HG03571 (cell line): ENCODE results near the gene THOP1.
"Not testable (repeated sequence)": the region's sequence is repeated elsewhere in the genome, so short reads cannot be mapped to it uniquely, and the experiment has no call there.

Source experiments
- ATAC-seq: cut with Tn5 transposase; IDR thresholded peaks from one replicate; pipeline ENCODE4 v1.9.1; 2021; ENCODE audit not compliant: unreplicated experiment

Gene THOP1

GRCh38 chr19:2780284-2780683, 5.0 kb upstream of the THOP1 start:
- no peak for ATAC-seq

DNA sequence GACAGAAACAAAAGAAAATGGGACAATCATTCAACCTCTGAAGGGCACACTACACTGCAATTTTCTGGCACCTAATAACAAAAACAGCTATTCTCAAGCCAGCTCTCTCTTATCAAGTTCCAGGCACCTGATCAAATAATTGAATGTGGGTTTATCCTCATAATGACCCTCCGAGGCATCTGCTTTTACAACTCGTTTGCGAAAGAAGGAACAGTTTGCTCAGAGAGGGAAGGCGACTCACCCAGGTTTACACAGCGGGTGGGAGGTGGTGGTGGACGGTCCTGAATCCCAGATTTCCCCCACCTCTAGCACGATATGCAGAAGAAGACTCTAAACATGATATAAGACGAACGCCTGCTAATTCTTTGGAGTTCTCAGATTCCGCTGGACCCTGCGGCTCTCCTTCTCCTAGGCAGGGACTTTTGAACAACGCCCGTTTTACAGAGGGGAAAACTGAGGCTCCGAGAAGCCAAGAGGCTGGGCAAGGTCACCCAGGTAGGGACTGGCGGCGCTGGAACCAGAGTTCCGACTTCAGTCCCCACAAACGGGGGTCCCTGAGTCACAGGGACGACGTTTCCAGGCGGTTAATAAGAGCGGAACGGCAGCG, 2.9 kb upstream of the THOP1 start:
- ATAC-seq = no peak

- ATAC-seq = peak; percentile 61
These were observed 2.1 kb upstream of the THOP1 start, which contains the start of gene SGTA for GRCh38 chr19:2782936-2783780. Gene SGTA, minus strand, starts transcription at chr19:2783273. Its CDS starts 14,205 bp downstream, at chr19:2769068.

DNA sequence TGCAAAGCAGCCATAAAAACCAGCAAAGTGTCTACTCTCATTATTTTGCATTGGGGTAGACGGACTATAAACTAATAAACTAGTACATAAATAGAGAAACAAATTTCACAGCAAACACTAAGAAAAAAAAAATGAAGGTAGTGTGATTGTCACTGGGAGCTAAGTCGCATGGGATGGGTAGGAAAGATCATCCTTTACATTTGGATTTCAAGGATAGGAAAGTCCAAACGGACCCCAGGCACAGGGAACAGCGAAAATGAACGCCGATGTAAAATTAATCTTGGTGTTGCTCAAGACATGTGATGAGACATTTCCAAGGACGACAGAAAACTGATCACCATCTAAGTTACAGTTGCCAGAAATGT, 1.5 kb upstream of the THOP1 start:
- no peak for ATAC-seq

DNA sequence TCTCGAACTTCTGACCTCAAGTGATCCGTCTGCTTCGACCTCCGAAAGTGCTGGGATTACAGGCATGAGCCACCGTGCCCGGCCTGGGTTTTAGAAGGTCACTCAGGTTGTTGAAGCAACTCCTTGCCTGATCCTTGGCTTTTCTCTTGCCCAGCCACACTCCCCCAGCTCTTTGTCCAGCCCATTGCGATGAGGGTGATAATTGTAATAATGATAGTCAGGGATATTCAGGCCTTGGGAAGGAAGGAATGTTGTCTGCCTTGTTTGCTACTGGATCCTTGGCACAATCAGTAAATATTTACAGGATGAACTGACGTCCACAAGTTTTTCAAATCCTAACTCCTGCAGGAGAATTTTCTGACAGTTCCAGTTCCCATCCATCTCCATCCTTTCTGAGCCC, 1.8 kb downstream of the THOP1 start:
- ATAC-seq = no peak

- ATAC-seq = no peak
These were observed 2.9 kb downstream of the THOP1 start for GRCh38 chr19:2788237-2788636.

DNA sequence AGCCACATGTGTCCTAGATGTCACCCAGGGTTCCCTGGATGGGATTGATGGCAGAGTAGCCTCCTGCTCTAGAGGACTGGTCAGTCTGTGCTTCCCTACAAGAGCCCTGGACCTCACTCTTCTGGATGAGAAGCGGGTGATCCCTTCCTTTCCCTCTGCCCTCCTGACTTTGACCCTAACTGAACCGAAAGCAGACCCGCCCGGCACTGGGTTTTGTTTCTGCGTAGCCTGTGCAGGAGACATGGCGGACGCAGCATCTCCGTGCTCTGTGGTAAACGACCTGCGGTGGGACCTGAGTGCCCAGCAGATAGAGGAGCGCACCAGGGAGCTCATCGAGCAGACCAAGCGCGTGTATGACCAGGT, 4.9 kb downstream of the THOP1 start:
- no peak for ATAC-seq

DNA sequence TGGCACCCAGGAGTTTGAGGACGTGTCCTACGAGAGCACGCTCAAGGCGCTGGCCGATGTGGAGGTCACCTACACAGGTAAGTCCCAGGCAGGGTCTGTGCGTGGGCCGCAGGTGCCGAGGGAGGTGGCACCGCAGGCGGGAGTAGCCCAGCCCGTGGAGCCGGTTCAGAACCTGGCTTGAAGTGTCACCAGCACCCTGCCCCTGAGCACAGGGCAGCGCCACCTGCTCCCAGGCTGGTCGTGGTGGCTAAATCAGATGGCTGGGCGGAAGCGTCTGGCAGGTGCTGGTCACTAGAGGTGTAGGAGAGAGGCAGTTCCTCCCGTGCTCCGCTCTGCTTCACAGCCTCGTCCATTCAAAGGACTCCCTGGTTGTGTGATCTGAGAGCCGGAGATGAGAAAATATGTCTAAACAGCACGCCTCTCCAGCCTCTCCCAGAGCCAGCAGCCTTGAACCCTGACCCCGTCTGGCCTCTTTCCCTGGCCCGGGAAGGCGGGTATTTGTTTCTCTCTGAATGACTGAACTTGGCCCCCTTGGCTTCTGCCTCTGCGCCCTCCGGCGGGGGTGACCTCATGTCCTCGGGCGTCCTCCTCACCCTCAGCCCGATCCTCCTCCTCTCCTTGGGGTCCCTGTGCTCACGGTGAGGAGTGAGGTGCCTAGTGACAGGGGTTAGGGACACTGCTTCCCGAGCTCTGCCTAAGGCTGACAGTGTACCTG, 5.4 kb downstream of the THOP1 start:
- no peak for ATAC-seq

DNA sequence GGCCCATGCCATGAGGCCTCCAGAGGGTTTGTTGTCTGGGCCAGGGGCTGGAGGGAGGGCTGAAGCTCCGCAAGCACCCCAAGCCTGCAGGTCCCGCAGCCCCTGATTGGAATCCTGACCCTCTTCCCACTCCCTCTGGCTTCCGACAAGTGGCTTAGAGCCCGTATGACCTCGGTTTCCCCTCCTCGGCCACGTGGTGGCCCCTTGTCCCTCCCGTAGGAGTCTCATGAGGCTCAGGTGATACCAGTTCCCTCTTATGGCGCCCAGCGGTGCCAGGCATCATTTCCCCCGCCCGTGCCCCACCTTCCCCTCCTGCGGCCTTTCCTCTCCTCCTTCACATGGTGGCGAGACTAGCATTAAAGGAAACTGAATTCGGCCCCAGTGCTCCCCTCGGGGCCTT, 6.1 kb downstream of the THOP1 start:
- ATAC-seq = no peak

DNA sequence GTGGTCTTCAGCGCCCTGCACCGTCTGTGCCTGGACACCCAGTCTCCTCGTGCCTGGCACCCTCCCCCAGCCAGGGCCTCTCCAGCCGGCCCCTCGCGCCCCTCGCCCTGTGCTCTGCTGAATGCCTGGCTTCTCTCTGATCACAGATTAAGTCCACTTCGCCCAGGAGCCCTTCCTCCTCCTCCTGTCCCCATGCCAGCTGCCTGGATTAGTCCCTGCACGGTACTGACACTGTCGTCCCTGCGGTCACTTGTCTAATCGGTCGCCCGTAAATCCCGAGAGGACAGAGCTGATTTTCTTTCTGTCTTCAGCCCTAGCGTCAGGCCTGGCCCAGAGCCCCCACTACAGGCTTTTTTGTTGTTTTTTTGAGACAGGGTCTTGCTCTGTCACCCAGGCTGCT, 6.6 kb downstream of the THOP1 start:
- no peak for ATAC-seq

- not testable (repeated sequence) for ATAC-seq
These were observed 7.4 kb downstream of the THOP1 start for GRCh38 chr19:2792666-2793065.

DNA sequence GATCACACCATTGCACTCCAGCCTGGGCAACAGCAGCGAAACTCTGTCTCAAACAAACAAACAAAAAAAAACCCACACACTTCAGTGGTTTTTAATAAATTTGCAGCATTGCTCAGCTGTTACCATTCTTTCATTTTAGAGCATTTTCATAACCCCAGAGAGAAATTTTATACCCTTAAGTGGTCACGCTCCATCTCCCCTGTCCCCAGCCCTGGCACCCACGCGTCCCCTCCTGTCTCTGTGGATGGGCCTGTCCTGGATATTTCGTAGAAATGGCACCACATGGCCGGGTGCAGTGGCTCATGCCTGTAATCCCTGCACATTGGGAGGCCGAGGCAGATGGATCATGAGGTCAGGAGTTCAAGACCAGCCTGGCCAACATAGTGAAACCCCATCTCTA, 7.8 kb downstream of the THOP1 start:
- ATAC-seq = no peak

- no peak for ATAC-seq
These were observed 8.3 kb downstream of the THOP1 start for GRCh38 chr19:2793577-2793976.

DNA sequence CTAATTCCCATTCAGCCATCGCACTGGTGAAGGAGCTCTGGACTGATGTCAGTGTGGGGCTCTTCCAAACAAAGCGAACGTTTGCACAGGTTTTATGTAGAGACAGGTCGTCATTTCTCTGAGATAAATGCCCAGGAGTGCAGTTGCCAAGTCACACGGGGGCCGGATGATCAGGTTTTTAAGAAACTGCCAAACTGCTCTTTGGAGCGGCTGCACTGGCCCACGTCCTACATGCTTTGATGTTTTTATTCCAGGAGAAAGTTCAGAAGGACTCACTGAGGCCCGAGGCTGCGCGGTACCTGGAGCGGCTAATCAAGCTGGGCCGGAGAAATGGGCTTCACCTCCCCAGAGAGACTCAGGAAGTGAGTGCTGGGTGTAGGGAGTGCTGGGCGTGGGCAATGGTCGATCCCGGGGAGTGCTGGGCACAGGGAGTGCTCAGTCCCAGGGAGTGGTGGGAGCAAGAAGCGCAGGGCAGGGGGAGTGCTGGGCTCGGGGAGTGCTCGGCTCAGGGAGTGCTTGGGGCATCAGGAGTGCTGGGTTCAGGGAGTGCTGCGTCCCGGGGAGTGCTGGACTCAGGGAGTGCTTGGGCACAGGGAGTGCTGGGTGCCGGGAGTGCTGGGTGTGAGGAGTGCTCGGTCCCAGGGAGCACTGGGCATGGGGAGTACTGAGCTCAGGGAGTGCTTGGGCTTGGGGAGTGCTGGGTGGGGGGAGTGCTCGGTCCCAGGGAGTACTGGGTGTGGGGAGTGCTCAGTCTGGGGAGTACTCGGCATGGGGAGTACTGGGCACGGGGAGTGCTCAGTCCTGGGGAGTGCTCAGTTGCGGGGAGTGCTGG, 10.7 kb downstream of the THOP1 start:
- ATAC-seq = no peak

DNA sequence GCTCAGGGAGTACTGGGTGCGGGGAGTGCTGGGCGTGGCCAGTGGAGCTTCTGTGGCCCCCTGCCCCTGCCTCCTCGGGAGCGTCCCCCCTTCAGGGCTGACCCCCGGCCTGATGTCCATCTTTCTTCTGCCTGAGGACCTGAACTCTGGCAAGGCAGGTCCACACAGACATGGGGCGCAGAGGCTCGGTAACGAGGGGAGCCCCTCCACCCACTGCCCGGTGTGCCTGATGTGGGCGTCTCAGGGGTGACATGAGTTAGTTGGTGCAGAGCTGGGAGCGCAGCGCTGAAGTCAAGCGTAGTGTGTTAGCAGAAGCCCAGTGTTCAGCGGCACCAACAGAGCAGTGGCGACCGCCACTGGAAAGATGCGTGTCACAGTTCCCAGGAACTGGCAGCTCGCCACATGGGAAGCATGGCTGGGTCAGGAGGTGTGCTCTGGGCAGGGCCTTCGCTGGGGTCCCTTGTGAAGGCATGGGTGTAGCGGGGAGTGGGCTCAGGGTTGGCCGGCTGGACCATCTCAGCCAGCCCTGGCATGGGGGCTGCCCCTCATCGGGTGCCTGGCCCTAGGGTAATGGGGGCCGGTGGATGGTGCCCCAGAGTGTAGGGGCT, 11.5 kb downstream of the THOP1 start:
- no peak for ATAC-seq

DNA sequence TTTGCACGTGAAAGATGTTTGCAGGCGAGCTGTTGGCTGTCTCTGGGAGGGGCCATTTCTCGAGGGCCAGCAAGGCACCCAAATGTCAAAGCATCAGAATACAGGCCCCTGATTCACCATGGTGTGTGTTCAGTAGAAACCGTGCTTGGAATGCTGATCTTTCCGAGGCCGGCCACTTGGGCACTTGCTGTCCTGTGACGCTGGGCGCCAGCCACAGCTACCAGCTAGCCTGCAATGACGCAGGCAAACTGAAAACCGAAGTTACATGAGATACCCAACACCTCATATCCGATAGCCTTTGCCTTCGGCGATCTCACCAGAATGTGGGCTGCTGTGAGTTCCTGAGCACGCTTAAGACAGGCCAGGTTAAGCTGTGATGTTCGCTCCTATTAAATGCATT, 12.0 kb downstream of the THOP1 start:
- no peak for ATAC-seq

DNA sequence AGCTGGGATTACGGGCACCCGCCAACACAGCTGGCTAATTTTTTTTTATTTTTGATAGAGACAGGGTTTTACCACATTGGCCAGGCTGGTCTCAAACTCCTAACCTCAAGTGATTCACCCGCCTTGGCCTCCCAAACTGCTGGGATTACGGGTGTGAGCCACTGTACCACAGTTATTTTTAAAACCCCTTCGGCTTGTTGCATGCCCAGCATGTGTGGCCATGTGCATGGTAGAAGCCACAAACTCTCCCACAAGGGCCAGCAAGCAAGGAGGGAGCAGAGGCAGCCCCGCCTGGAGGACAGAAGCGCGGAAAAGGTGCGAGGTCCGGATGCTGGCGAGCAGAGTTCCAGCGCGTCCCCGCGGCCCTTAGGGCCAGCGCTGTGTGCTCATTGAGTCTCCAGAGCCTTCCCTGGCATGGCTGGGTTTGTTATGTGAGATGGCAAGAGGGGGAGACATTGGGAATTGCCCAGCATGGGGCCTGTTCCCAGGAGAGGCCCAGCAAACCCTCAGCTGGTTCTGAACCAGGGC, 12.9 kb downstream of the THOP1 start:
- ATAC-seq = no peak

DNA sequence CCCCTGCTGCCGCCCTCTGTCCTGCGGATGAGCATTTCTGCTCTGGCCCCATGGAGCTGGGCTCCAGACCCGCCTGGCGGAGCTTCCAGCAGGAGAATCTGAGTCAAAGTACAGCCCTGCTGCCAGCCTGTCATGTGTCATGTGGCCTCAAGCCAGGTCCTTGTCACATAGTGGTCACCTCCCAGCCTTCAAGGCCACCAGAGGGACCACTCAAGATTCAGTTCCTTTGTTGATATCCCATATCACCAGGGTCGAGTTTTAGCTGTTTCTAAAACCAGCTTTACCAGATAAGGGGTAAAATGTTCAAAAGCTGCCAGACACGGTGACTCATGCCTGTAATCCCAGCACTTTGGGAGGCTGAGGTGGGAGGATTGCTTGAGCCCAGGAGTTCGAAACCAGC, 13.4 kb downstream of the THOP1 start:
- no peak for ATAC-seq

- no peak for ATAC-seq
These were observed 14.1 kb downstream of the THOP1 start for GRCh38 chr19:2799273-2800020.

DNA sequence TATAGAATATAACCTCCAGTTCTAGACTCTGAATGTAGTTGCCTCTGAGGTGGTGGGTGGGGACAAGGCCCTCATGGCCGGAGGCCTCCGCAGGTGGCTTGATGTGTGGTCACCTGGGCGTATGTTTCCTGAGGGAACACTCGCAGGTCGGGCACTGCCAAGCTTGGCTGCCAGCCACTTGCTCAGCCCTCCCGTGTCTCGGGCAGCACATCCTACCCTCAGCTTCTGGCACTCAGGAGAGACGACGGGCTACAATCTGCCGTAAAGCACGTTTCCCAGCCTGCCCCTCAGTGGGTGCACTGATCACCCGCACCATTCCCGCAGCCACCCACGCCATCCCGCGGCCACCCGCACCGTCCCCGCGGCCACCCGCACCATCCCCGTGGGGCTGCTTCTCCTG, 15.2 kb downstream of the THOP1 start:
- no peak for ATAC-seq
